HG02852 (cell line): ENCODE results near the gene MUC4.

Source experiments
- ATAC-seq: cut with Tn5 transposase; IDR thresholded peaks from one replicate; pipeline ENCODE4 v1.9.1; 2021; ENCODE audit warnings: mild to moderate bottlenecking, moderate library complexity; ENCODE audit not compliant: unreplicated experiment

The MUC4 gene

GRCh38 chr3:195763843-195764825 is 47.6 kb downstream of the MUC4 start:
- ATAC-seq = no peak

GRCh38 chr3:195763076-195763830 is 48.5 kb downstream of the MUC4 start:
- no peak for ATAC-seq

- ATAC-seq = no peak
These were observed 49.1 kb downstream of the MUC4 start for GRCh38 chr3:195762611-195763010.

GRCh38 chr3:195762249-195762585 is 49.5 kb downstream of the MUC4 start:
- ATAC-seq = no peak

GRCh38 chr3:195761567-195762248 is 50.0 kb downstream of the MUC4 start:
- no peak for ATAC-seq

GRCh38 chr3:195761123-195761566 is 50.6 kb downstream of the MUC4 start:
- ATAC-seq = no peak

GRCh38 chr3:195760345-195761122 is 51.2 kb downstream of the MUC4 start:
- no peak for ATAC-seq

GRCh38 chr3:195758721-195759353 is 52.9 kb downstream of the MUC4 start:
- no peak for ATAC-seq

- no peak for ATAC-seq
These were observed 53.9 kb downstream of the MUC4 start for GRCh38 chr3:195757827-195758226.

GRCh38 chr3:195757438-195757770 is 54.3 kb downstream of the MUC4 start:
- no peak for ATAC-seq

- no peak for ATAC-seq
These were observed 55.7 kb downstream of the MUC4 start for GRCh38 chr3:195755791-195756676.

- ATAC-seq = no peak
These were observed 56.3 kb downstream of the MUC4 start for GRCh38 chr3:195755391-195755790.

GRCh38 chr3:195754906-195755305 is 56.8 kb downstream of the MUC4 start:
- no peak for ATAC-seq

- no peak for ATAC-seq
These were observed 57.6 kb downstream of the MUC4 start for GRCh38 chr3:195754141-195754540.

- no peak for ATAC-seq
These were observed 58.1 kb downstream of the MUC4 start for GRCh38 chr3:195753581-195753980.

- no peak for ATAC-seq
These were observed 59.0 kb downstream of the MUC4 start for GRCh38 chr3:195752546-195753331.

- ATAC-seq = no peak
These were observed 59.7 kb downstream of the MUC4 start for GRCh38 chr3:195752066-195752465.

- no peak for ATAC-seq
These were observed 60.2 kb downstream of the MUC4 start for GRCh38 chr3:195751560-195751959.
